SH-SY5Y (cell line): Measurements from ENCODE around the gene BBS9.

Experiments used
- GATA2 ChIP-seq: IDR thresholded peaks from 2 replicates; pipeline ENCODE4 v1.6.1; 2011; ENCODE audit warnings: mild to moderate bottlenecking, low read depth, low read length
- GATA3 ChIP-seq: IDR thresholded peaks from 2 replicates; pipeline ENCODE4 v1.6.1; 2011; ENCODE audit warnings: low read depth, mild to moderate bottlenecking, low read length, moderate library complexity

- TF ChIP-seq GATA3 (no peak), GATA2 (no peak)
Observed at GRCh38 chr7:33654676-33655075, 525.3 kb downstream of the BBS9 start.
